C4-2B (cell line): ENCODE results near the gene CD34.
"Not testable (repeated sequence)": the region's sequence is repeated elsewhere in the genome, so short reads cannot be mapped to it uniquely, and the experiment has no call there.

Source experiments
- H3K27ac ChIP-seq: fragments of 450-650 bp; 2 replicates; pipeline ENCODE4 v1.5.1; 2017
- ZFX ChIP-seq: fragments of 450-650 bp; IDR thresholded peaks from 2 replicates; pipeline ENCODE4 v1.6.1; 2017
- TF ChIP-seq, protein P1 (sequence below): fragments of 450-650 bp; conservative IDR thresholded peaks from 2 replicates; pipeline ENCODE4 v1.5.1; 2017; ENCODE audit warnings: mild to moderate bottlenecking

Gene CD34

DNA sequence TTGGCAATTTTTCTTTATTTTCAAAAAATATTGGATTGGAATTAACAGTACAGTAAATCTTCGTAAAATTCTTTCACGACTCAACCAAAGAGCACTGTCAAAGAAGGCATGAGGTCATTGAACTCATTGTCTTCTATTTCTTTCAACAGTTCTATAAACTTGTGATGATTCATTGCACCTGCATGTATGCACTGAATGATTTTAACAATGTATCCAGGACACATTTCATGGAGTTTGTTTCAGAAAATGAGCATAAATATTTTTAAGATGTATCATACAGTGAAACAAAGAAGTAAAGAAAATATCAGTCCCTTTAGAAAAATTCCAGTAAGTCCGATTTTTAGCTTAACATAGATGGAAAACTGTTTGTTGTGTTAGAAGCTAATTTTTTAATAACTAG is 33.6 kb upstream of the CD34 start:
- no peak for TF ChIP-seq ZFX
- TF ChIP-seq, protein P1, sequence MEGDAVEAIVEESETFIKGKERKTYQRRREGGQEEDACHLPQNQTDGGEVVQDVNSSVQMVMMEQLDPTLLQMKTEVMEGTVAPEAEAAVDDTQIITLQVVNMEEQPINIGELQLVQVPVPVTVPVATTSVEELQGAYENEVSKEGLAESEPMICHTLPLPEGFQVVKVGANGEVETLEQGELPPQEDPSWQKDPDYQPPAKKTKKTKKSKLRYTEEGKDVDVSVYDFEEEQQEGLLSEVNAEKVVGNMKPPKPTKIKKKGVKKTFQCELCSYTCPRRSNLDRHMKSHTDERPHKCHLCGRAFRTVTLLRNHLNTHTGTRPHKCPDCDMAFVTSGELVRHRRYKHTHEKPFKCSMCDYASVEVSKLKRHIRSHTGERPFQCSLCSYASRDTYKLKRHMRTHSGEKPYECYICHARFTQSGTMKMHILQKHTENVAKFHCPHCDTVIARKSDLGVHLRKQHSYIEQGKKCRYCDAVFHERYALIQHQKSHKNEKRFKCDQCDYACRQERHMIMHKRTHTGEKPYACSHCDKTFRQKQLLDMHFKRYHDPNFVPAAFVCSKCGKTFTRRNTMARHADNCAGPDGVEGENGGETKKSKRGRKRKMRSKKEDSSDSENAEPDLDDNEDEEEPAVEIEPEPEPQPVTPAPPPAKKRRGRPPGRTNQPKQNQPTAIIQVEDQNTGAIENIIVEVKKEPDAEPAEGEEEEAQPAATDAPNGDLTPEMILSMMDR = no peak

DNA sequence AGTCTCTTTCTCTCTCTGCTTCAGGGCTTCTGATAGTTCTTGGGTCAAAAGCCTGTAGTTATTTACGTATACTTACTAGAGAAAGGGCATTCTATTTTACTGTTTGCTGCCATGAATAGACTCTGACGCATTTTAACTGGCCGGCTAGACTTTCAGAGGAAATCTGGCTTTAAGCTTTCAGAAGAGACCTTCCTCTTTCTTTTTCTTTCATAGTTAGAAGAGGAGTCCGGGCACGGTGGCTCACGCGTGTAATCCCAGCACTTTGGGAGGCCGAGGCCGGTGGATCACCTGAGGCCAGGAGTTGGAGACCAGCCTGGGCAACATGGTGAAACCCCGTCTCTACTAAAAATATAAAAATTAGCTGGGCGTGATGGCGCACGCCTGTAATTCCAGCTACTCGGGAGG is 31.4 kb upstream of the CD34 start:
- not testable (repeated sequence) for H3K27ac ChIP-seq

More for the DNA sequence above, 33.6 kb upstream of the CD34 start:
- no peak overlapping the region for H3K27ac ChIP-seq

DNA sequence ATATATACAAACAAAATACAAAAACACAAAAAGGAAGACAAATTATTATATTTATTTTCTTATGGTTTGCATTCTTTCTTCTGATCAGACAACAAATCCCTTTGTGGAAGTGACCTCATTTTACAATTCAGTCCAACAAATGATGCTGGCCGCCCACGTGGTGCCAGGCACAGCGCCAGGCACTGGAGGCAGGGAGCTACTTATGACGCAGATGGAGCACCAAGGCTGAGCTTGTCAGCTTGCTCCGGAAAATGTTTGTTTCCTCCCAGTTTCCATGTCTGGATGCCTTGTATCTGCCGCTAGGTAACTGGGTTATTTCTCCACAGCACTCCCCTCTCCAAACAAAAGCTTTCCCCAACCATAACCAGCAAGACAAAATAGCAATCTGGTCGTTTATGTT is 30.7 kb upstream of the CD34 start:
- TF ChIP-seq ZFX = no peak
- TF ChIP-seq, protein P1 = no peak
- H3K27ac ChIP-seq = no peak overlapping the region

DNA sequence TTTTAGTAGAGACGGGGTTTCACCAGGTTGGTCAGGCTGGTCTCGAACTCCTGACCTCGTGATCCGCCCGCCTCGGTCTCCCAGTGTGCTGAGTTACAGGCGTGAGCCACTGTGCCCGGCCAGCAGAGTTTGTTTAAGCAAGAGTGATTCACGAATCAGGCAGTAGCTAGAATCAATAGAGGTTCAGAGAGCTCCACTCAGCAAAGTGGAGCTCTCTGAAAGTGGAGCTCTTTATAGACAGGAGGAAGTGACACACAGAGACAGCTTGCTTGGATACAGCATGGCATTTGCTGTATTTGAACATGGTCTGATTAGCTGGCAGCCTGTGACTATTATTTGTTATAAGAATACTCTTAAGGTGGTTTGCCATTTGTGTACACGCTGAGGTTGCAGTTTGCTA is 27.1 kb upstream of the CD34 start:
- H3K27ac ChIP-seq = no peak overlapping the region
- TF ChIP-seq, protein P1 = no peak
- TF ChIP-seq ZFX = no peak

DNA sequence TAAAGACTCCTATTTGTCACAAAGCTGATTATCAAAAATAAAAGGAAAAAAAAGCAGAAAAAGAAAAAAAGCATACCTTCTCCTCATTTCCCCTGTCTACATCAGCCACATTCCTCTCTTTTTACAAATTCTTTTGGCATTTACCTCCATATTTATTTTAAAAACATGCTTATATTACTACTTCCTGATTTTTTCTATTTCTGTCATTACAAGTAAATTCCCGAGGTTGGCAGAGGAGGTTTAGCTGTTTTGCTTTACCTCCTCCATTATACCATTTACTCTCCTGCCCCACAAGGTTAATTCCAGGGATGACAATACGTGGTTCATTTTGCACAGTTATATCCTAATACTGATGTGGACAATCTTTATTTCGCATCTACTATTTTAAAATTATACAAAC is 26.3 kb upstream of the CD34 start:
- H3K27ac ChIP-seq = no peak overlapping the region
- no peak for TF ChIP-seq ZFX
- TF ChIP-seq, protein P1 = no peak

DNA sequence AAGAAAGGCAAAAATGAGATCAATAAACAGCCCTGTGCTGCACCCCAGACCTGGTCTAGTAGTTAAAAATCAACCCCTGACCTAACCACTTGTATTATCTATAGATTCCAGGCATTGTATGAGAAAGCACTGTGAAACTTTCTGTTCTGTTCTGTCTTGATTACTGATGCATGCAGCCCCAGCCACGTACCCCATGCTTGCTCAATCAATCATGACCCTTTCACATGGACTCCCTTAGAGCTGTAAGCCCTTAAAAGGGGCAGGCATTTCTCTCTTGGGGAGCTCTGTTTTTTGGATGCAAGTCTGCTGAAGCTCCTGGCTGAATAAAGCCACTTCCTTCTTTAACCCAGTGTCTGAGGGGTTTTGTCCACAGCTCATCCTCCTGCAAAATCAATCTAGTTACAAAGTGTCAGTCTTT is 24.2 kb upstream of the CD34 start:
- TF ChIP-seq, protein P1 = no peak
- no peak for TF ChIP-seq ZFX
- no peak overlapping the region for H3K27ac ChIP-seq

DNA sequence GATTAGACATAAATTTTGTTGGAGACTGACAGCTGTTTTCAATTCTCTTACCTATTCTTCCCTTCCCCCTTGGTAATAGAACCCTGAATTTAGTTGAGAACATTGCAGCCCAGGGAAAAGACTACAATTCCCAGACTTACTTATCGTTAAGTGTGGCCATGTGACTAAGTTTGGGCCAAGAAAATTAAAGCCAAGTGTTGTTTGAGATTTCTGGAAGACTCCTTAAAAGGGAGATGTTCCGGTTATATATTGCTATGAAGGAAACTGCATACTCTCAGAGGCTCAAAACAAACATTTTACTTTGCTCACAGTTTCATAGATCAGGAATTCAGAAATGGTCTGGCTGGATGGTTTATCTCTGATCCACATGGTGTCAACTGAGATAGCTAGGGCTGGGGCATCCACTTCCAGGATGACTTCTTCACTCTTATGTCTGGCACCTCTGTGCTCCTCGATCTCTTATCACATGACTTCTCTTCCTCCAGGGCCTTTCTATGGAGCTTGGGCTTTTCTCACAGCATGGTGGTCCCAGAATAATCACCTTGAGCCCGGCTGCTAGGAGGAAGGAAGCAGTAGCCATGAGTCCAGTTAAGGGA is 22.4 kb upstream of the CD34 start:
- TF ChIP-seq, protein P1 = no peak
- TF ChIP-seq ZFX = no peak
- H3K27ac ChIP-seq = no peak overlapping the region

DNA sequence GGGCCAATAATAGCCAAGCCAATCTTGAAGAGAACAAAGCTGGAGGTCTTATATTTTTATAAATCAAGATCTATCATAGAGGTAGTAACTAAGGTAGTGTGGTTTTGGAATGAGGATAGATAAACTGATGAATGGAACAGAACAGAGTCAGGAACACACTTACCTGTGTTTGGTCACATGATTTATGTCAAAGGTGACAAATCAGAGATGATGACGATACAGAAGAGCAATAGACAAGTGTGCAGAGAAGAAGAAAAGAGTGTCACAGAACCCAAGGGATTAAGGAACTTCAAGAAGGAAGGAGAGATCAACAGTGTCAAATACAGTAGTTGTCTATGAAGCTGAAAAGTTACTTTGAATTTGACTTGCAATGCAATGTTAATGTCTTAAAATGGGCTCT is 16.1 kb upstream of the CD34 start:
- no peak overlapping the region for H3K27ac ChIP-seq
- no peak for TF ChIP-seq ZFX
- TF ChIP-seq, protein P1 = no peak

DNA sequence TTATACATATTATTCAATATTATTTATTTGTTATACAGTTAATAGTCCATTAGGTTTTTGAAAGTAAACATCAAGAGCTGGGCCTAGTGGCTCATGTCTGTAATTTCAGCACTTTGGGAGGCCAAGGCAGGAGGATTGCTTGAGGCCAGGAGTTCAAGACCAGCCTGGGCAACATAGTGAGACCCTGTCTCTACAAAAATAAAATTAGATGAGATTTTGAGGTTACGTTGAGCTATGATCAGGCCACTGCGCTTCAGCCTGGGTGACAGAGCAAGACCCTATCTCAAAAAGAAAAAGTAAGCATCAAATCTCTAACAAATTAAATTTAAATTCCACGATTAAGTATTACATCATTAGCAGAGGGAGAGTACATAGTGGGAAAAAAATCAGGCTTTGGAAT is 15.0 kb upstream of the CD34 start:
- not testable (repeated sequence) for H3K27ac ChIP-seq
